B cell (primary cell): Measurements from ENCODE around the gene CYB5R3.

Experiments used
- CTCF ChIP-seq: fragments of 200-600 bp; IDR thresholded peaks from one replicate; pipeline ENCODE4 v1.8.0; 2022; ENCODE audit warnings: antibody characterized with exemption, mild to moderate bottlenecking
- EZH2 ChIP-seq: IDR thresholded peaks from 2 replicates; pipeline ENCODE4 v1.6.1; 2012; ENCODE audit warnings: borderline replicate concordance, low read depth, mild to moderate bottlenecking, moderate library complexity, low read length; ENCODE audit not compliant: insufficient read depth, poor library complexity, severe bottlenecking

GRCh38 chr22:42586381-42586780, 62.8 kb downstream of the CYB5R3 start:
- no peak for TF ChIP-seq CTCF
- no peak for TF ChIP-seq EZH2
